ENCODE results near the gene FASLG.
"Not testable (repeated sequence)": the region's sequence is repeated elsewhere in the genome, so short reads cannot be mapped to it uniquely, and the experiment has no call there.

FASLG gene

GRCh38 chr1:172686143-172686542, 27.2 kb downstream of the FASLG start:
- no peak for DNase-seq

GRCh38 chr1:172688428-172689085, 29.7 kb downstream of the FASLG start:
- not testable (repeated sequence) for DNase-seq

- not testable (repeated sequence) for DNase-seq
These were observed 32.0 kb downstream of the FASLG start for GRCh38 chr1:172690925-172691324.

GRCh38 chr1:172697534-172698002, 38.7 kb downstream of the FASLG start:
- no peak for DNase-seq

GRCh38 chr1:172698224-172698623, 39.3 kb downstream of the FASLG start:
- DNase-seq = no peak

GRCh38 chr1:172699111-172699510, 40.2 kb downstream of the FASLG start:
- peak; percentile 63 to 78 for DNase-seq

- DNase-seq = peak; percentile 23 to 45
These were observed 40.9 kb downstream of the FASLG start for GRCh38 chr1:172699695-172700227.

GRCh38 chr1:172700556-172700955, 41.7 kb downstream of the FASLG start:
- no peak for DNase-seq

- DNase-seq = no peak
These were observed 45.1 kb downstream of the FASLG start for GRCh38 chr1:172704001-172704400.

- no peak for DNase-seq
These were observed 45.7 kb downstream of the FASLG start for GRCh38 chr1:172704420-172705210.

- DNase-seq = peak in 1 of 2 experiments; percentile 32
These were observed 49.5 kb downstream of the FASLG start for GRCh38 chr1:172708452-172708851.

GRCh38 chr1:172711558-172711957, 52.7 kb downstream of the FASLG start:
- no peak for DNase-seq

GRCh38 chr1:172713466-172713865, 54.6 kb downstream of the FASLG start:
- no peak for DNase-seq

Measured in activated CD4-positive, alpha-beta T cell treated with anti-CD3 and anti-CD28 coated beads, Interleukin-2, amount 50 U/mL, for 48 hours (primary cell).